ENCODE results near the gene KMT2E. TPM values are rescaled to one million over a fixed set of nuclear protein-coding genes. Genes with fewer than 3 reads are reported as not detected.

The KMT2E gene
- total RNA-seq, 4 donors from 2014 or later = 96.9 to 156 (median 110) TPM

DNA sequence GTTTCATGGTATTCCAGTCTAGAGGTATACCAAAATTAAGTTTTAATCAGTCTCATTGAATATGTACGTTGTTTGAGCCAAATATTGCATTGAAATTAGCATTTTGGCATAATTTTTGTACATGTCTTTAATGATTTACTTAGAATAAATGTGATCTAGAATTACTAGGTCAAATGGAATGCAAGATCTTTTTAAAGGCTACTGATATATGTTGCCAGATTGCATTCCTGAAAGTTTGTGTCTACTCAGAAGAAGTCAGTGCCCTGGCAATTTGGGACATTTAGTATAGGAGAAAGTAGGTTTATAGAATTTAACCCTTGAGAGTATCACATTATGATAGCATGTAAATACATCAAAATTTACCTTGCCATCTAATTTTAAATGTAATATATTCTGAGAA lies 32.4 kb downstream of the KMT2E start:
- TF ChIP-seq, protein P1, sequence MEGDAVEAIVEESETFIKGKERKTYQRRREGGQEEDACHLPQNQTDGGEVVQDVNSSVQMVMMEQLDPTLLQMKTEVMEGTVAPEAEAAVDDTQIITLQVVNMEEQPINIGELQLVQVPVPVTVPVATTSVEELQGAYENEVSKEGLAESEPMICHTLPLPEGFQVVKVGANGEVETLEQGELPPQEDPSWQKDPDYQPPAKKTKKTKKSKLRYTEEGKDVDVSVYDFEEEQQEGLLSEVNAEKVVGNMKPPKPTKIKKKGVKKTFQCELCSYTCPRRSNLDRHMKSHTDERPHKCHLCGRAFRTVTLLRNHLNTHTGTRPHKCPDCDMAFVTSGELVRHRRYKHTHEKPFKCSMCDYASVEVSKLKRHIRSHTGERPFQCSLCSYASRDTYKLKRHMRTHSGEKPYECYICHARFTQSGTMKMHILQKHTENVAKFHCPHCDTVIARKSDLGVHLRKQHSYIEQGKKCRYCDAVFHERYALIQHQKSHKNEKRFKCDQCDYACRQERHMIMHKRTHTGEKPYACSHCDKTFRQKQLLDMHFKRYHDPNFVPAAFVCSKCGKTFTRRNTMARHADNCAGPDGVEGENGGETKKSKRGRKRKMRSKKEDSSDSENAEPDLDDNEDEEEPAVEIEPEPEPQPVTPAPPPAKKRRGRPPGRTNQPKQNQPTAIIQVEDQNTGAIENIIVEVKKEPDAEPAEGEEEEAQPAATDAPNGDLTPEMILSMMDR (IDR thresholded peaks at IDR 0.05; ENCODE audit: low read depth) = no peak

GRCh38 chr7:105047932-105048331 lies 33.9 kb downstream of the KMT2E start:
- TF ChIP-seq, protein P1 (IDR thresholded peaks at IDR 0.05; ENCODE audit: low read depth) = no peak

DNA sequence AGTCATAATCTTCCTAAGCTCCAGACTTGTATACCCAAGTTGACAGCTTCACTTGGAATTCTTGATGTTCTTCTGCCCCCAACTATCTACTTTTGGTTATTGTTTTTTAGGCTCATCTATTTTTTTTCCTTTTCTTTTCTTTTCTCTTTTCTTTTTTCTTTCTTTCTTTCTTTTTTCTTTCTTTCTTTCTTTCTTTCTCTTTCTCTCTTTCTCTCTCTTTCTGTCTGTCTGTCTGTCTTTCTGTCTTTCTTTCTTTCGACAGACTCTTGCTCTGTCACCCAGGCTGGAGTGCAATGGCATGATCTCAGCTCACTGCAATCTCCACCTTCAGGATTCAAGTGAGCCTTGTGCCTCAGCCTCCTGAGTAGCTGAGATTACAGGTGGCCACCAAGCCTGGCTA lies 36.5 kb downstream of the KMT2E start:
- TF ChIP-seq, protein P1 (IDR thresholded peaks at IDR 0.05; ENCODE audit: low read depth) = no peak

GRCh38 chr7:105055084-105055483 lies 41.1 kb downstream of the KMT2E start:
- TF ChIP-seq, protein P1 (IDR thresholded peaks at IDR 0.05; ENCODE audit: low read depth) = no peak

GRCh38 chr7:105055621-105056020 lies 41.6 kb downstream of the KMT2E start:
- TF ChIP-seq, protein P1 (IDR thresholded peaks at IDR 0.05; ENCODE audit: low read depth) = no peak

DNA sequence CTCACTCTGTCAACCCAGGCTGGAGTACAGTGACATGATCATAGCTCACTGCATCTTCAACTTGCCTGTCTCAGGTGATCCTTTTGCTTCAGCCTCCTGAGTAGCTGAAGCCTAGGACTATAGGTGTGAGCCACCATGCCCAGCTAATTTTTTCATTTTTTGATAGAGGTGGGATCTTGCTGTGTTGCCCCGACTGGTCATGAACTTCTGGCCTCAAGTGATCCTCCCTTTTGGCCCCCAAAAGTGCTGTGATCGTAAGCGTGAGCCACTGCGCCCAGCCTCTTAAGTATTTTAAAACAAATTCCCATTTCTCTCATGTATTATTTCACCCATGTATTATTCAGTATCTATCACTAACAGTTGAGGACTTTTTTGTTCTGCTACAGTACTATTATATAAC lies 43.5 kb downstream of the KMT2E start:
- TF ChIP-seq, protein P1 (IDR thresholded peaks at IDR 0.05; ENCODE audit: low read depth) = no peak

- TF ChIP-seq, protein P1 (IDR thresholded peaks at IDR 0.05; ENCODE audit: low read depth) = no peak
Measured at GRCh38 chr7:105060437-105060836, 46.4 kb downstream of the KMT2E start.
